Heart left ventricle (tissue), 16 donors: ENCODE measurements around the gene SLC39A11. TPM values are rescaled to one million over a fixed set of nuclear protein-coding genes. Genes with fewer than 3 reads are reported as not detected.

Source experiments
- ATAC-seq, 4 donors: fragments of 200-7000 bp; cut with Tn5 transposase; one replicate each; pipeline ENCODE4 v1.9.1; 2020 to 2022; ENCODE audit warnings: moderate library complexity in 4 of 4, mild to moderate bottlenecking in 3 of 4, moderate number of reproducible peaks in 1 of 4
- DNase-seq, 5 donors: peaks; one replicate each; pipeline ENCODE4 v3.0.0-alpha.2; 2020
- H3K27ac ChIP-seq, 12 donors: fragments of 200-600 bp; sonication (generic) in 4 of 12; one replicate each; pipeline versions ENCODE4 v1.5.0 to v1.8.0; 2016 to 2022; ENCODE audit warnings: mild to moderate bottlenecking in 2 of 12
- H3K27me3 ChIP-seq, 9 donors: fragments of 200-600 bp; sonication (generic) in 2 of 9; one replicate each; pipeline versions ENCODE4 v1.5.1 to v1.8.0; 2016 to 2022; ENCODE audit warnings: mild to moderate bottlenecking in 3 of 9
- H3K36me3 ChIP-seq, 9 donors: fragments of 200-600 bp; sonication (generic) in 2 of 9; one replicate each; pipeline versions ENCODE4 v1.5.0 to v1.8.0; 2018 to 2022; ENCODE audit warnings: mild to moderate bottlenecking in 2 of 9
- H3K4me1 ChIP-seq, 12 donors: fragments of 200-600 bp; sonication (generic) in 4 of 12; one replicate each; pipeline versions ENCODE4 v1.5.0 to v1.8.0; 2016 to 2022; ENCODE audit warnings: mild to moderate bottlenecking in 3 of 12
- H3K4me3 ChIP-seq, 12 donors: fragments of 200-600 bp; sonication (generic) in 4 of 12; one replicate each; pipeline versions ENCODE4 v1.5.0 to v1.8.0; 2017 to 2022; ENCODE audit warnings: mild to moderate bottlenecking in 9 of 12, moderate library complexity in 4 of 12
- H3K9me3 ChIP-seq, 12 donors: fragments of 200-600 bp; sonication (generic) in 4 of 12; one replicate each; pipeline versions ENCODE4 v1.5.0 to v1.8.0; 2016 to 2022; ENCODE audit warnings: mild to moderate bottlenecking in 1 of 12
- POLR2A ChIP-seq, 2 donors: fragments of 450-650 bp; IDR thresholded peaks; one replicate each; pipeline ENCODE4 v1.6.1; 2017; ENCODE audit warnings: antibody characterized with exemption in 2 of 2, mild to moderate bottlenecking in 2 of 2, moderate library complexity in 2 of 2
- WGBS, 4 donors: extraction: QIAGEN DNeasy Blood & Tissue Kit in 2 of 4; methylation state at CpG; one replicate each; pipeline versions ENCODE4 v1.1.5 to v1.1.7; 2013 to 2018; 5-methylcytosine and 5-hydroxymethylcytosine counted together
- intact Hi-C, 10 donors: fragments of 100-400 bp; cut with DNase I; formaldehyde crosslinking; loops; one replicate each; pipeline versions ENCODE4 v1.11.1 to v1.14.2; 2022
- polyA plus RNA-seq, 2 donors: library from polyadenylated mRNA; stranded (reverse); fragments of 200-250 nt; gene quantifications; one replicate each; pipeline ENCODE4 v1.2.3, GENCODE V29; 2013
- total RNA-seq, 9 donors: library from RNA; depleted of rRNA in 2 of 9; stranded (reverse); fragments of >200 nt in 2 of 9; fragmentation: NEBNext Ultra II Directional in 3 of 9; extraction: Animal tissue kit (Norgen Biotek cat#: 25700) in 3 of 9; gene quantifications; one replicate each; pipeline versions ENCODE4 v1.1.0 to v1.2.4, GENCODE V29; 2016 to 2023
- TF ChIP-seq, protein P1 (sequence below), 12 donors: fragments of 200-600 bp; sonication (generic) in 4 of 12; IDR thresholded peaks; one replicate each; pipeline versions ENCODE4 v1.5.0 to v1.8.0; 2018 to 2022; ENCODE audit warnings: antibody characterized with exemption in 12 of 12, mild to moderate bottlenecking in 5 of 12
- donor health status: ischemic (EF 13 %, LVEDD 7.1; RV severe dilation, severe dysfunction).
- donor health status: healthy with polysubstance abuse.
- donor health status: DM: no; HTN: yes; CAD: no.
- donor health status: DM: no; HTN: no; CAD: no.
- donor health status: ischemic (EF 25% LVEDD 6.9; RV normal size, moderate dysfunction).
- donor health status: ischemic (EF 25% LVEDD 5.7; RV mildly dilated, moderate dysfunction).
- donor health status: healthy.
- donor health status: DM: yes; HTN: yes; CAD: no.
- donor health status: ischemic (EF 35%, LVEDD 5.7; RV mildly dilated, moderate dysfunction).
- donor health status: nonischemic (EF 11% LVEDD 7.7; RV severe dilation, severe dysfunction).
- donor health status: DM: yes; HTN: yes; CAD: no.
- donor health status: PGD.
- donor health status: ischemic (EF 29% LVEDD 5.4; RV normal size, mild dysfunction).
- donor health status: nonischemic (EF 23%, LVEDD 6.1; RV moderate dilation, normal function).

Gene SLC39A11
- total and polyA plus RNA-seq, 11 donors: 2.5 to 23.3 (median 8.4) TPM

GRCh38 chr17:72692676-72693075, 399.8 kb downstream of the SLC39A11 start:
- WGBS, 4 donors: 79 to 87% (median 83%) methylated on average over 2 of the region's 2 CpGs
- Histone ChIP-seq H3K4me3 (no peak overlapping the region), H3K4me1 (no peaks in the 10 kb centered on the region), H3K9me3 (no peaks in the 10 kb centered on the region), H3K36me3 (no peaks in the 10 kb centered on the region), H3K27ac (no peak overlapping the region), H3K27me3 (no peaks in the 10 kb centered on the region)
- TF ChIP-seq POLR2A (IDR thresholded peaks at IDR 0.05): no peak
- TF ChIP-seq, protein P1, sequence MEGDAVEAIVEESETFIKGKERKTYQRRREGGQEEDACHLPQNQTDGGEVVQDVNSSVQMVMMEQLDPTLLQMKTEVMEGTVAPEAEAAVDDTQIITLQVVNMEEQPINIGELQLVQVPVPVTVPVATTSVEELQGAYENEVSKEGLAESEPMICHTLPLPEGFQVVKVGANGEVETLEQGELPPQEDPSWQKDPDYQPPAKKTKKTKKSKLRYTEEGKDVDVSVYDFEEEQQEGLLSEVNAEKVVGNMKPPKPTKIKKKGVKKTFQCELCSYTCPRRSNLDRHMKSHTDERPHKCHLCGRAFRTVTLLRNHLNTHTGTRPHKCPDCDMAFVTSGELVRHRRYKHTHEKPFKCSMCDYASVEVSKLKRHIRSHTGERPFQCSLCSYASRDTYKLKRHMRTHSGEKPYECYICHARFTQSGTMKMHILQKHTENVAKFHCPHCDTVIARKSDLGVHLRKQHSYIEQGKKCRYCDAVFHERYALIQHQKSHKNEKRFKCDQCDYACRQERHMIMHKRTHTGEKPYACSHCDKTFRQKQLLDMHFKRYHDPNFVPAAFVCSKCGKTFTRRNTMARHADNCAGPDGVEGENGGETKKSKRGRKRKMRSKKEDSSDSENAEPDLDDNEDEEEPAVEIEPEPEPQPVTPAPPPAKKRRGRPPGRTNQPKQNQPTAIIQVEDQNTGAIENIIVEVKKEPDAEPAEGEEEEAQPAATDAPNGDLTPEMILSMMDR (IDR thresholded peaks at IDR 0.05): no peak
- ATAC-seq: no peak
- intact Hi-C loops: no loop called here
- DNase-seq: no peak

DNA sequence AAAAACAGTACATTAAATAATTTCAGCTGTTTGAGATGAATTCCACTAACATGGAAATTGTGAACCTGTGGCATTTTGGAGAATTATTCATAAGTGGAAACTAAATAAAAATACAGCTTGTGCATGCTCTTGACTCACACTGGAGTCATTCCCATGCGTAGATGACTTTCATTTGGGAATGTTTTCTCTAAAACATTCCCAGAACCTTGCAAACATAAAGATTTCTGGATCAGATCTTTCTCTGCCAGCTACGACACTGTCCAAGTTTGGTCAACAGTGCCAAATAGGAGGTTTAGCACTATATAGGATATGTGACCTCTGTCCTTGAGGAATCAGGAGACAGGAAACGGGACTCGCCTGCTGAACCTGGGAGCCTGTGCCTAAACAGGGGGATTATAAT, 400.9 kb downstream of the SLC39A11 start:
- H3K4me1 ChIP-seq: no peaks in the 10 kb centered on the region
- H3K27ac ChIP-seq: no peak overlapping the region
- H3K36me3 ChIP-seq: no peaks in the 10 kb centered on the region
- WGBS, 4 donors: 72 to 99% (median 95%) methylated on average over 4 of the region's 4 CpGs
- ATAC-seq: no peak
- intact Hi-C loops: no loop called here
- DNase-seq: no peak
- H3K27me3 ChIP-seq: no peaks in the 10 kb centered on the region
- H3K4me3 ChIP-seq: no peak overlapping the region
- TF ChIP-seq, protein P1 (IDR thresholded peaks at IDR 0.05): no peak
- no peak for TF ChIP-seq POLR2A (IDR thresholded peaks at IDR 0.05)
- no peaks in the 10 kb centered on the region for H3K9me3 ChIP-seq

DNA sequence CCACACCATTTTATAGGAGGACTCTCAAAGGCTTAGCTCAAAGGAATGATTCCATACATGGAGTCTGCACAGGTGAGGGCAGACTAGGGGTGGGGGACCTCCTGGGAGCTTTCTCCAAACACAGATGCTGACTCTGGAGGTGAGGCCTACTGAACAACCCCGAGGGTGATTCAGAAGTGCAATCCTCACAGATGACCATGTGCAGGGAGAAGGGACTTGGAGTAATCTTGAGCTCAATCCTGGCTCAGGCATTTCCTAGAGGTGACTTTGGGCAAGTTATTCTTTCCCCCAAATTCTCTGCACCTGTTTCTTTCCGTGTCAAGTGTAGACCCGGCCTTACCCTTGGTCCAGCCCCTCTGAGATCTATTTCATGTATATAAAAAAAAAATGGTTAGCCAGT, 401.5 kb downstream of the SLC39A11 start:
- no peaks in the 10 kb centered on the region for H3K36me3 ChIP-seq
- 81 to 95% (median 90%) methylated on average over 3 of the region's 3 CpGs for WGBS, 4 donors
- intact Hi-C loops: no loop called here
- no peak overlapping the region for H3K27ac ChIP-seq
- no peaks in the 10 kb centered on the region for H3K4me1 ChIP-seq
- DNase-seq: no peak
- no peak overlapping the region for H3K4me3 ChIP-seq
- no peaks in the 10 kb centered on the region for H3K27me3 ChIP-seq
- TF ChIP-seq, protein P1 (IDR thresholded peaks at IDR 0.05): no peak
- no peak for TF ChIP-seq POLR2A (IDR thresholded peaks at IDR 0.05)
- no peaks in the 10 kb centered on the region for H3K9me3 ChIP-seq
- ATAC-seq: no peak

DNA sequence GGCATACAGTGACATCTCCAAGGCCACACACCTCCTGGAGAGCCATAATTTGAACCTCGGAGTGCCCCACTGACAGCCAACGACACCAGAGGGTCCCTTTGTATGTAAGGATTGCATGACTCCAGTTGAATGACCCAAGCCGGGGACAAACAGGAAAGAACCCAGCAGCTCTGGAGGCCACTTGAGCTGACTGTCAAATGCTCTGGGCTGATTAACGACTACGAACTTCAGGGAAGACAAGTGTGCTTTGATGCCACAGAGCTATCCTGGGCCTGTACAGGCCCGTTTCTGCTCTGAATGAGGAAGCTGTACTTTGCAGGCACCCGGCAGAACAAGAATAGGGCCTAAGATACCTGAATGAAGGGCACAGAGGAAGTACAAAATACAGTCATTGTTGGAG, 404.6 kb downstream of the SLC39A11 start:
- intact Hi-C loops: no loop called here
- H3K4me1 ChIP-seq: no peaks in the 10 kb centered on the region
- no peak overlapping the region for H3K4me3 ChIP-seq
- H3K27ac ChIP-seq: no peak overlapping the region
- 60 to 77% (median 70%) methylated on average over 7 of the region's 7 CpGs for WGBS, 4 donors
- no peaks in the 10 kb centered on the region for H3K36me3 ChIP-seq
- H3K27me3 ChIP-seq: no peaks in the 10 kb centered on the region
- TF ChIP-seq, protein P1 (IDR thresholded peaks at IDR 0.05): no peak
- no peak for TF ChIP-seq POLR2A (IDR thresholded peaks at IDR 0.05)
- DNase-seq (no peak), ATAC-seq (no peak)
- H3K9me3 ChIP-seq: no peaks in the 10 kb centered on the region
